Measurements from ENCODE around the gene NIPSNAP2. TPM values are rescaled to one million over a fixed set of nuclear protein-coding genes. Genes with fewer than 3 reads are reported as not detected.

NIPSNAP2 gene
- total and polyA plus RNA-seq, 10 of the 15 experiments (the other 5 are each of a cell fraction or from before 2014, with no cell fraction given), result 24.7 to 88.5 (median 49.9) TPM

DNA sequence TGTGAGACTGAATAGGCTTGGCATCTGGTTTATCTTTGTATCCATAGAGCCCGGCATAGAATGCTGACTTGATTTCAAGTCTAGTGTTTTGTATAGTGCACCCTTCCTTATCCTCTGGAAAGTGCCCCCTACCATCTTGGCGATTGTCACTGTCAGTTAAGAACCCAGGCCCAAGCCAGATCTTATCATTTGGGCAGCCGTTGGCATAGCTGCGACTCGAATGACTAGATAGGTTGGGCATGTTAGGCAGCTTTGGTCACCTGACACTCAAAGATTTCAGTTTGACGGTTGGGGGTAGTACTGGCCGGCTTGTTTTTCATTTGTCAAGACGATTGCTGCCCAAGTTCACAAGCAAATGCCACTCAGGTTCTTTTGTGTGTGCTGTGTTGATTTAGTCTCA, 6.6 kb downstream of the NIPSNAP2 start:
- Histone ChIP-seq H3K4me1 (ENCODE audit: control insufficient read depth, insufficient read depth, low read length) (no peaks in the 10 kb centered on the region), H4K20me1 (ENCODE audit: control insufficient read depth, insufficient read depth) (no peaks in the 10 kb centered on the region), H3K36me3 (ENCODE audit: control insufficient read depth in 2 of 2, insufficient read depth in 2 of 2, low read length in 1 of 2) (no peaks in the 10 kb centered on the region; a peak in 1 of 4 replicates), H3K27me3 (replicated peaks in 1 of 2; ENCODE audit: control insufficient read depth in 2 of 2, insufficient read depth in 2 of 2, low read length in 1 of 2) (no peaks in the 10 kb centered on the region), H3K4me2 (ENCODE audit: control insufficient read depth, insufficient read depth) (no peak overlapping the region), H3K79me2 (ENCODE audit: control insufficient read depth, insufficient read depth, low read length) (no peaks in the 10 kb centered on the region; the same call in none of the 2 replicates), H3K9ac (ENCODE audit: control insufficient read depth, insufficient read depth, low read length) (no peak overlapping the region), H3K9me3 (replicated peaks; ENCODE audit: control insufficient read depth, insufficient read depth, low read length) (no peaks in the 10 kb centered on the region), H3K27ac (ENCODE audit: control insufficient read depth, insufficient read depth) (no peak overlapping the region), H3K4me3 (no peak overlapping the region), H2AFZ (ENCODE audit: control insufficient read depth, low read depth, low read length) (no peak overlapping the region)
- no peak for FAIRE-seq
- ChIA-PET POLR2A (no interaction called here), SMC1A (ENCODE audit: uncharacterized antibody, unreplicated experiment) (interaction anchor here (1.2 kb wide), 1 partner anchor 88 kb away, joined by 4 read pairs; no protein-coding TSS in a partner anchor), RAD21 (ENCODE audit: unreplicated experiment) (no interaction called here), CTCF (no interaction called here)
- BruUV-seq (replicated peaks), result no TSS peak
- DNase-seq (ENCODE audit: low read depth, low spot score), result no peak
- in situ Hi-C loops (cut with MboI), result no loop called here
- intact Hi-C loops (cut with micrococcal nuclease; ENCODE audit: unreplicated experiment), result no loop called here
- WGBS (ENCODE audit: insufficient coverage, insufficient replicate concordance, low lambda C conversion rate, missing lambda C conversion rate), result 88% methylated on average over 8 of the region's 8 CpGs
- ATAC-seq, result no peak
- TF ChIP-seq SUZ12 (IDR thresholded peaks at IDR 0.05; ENCODE audit: unreplicated experiment), result no peak
- TF ChIP-seq, protein P1, sequence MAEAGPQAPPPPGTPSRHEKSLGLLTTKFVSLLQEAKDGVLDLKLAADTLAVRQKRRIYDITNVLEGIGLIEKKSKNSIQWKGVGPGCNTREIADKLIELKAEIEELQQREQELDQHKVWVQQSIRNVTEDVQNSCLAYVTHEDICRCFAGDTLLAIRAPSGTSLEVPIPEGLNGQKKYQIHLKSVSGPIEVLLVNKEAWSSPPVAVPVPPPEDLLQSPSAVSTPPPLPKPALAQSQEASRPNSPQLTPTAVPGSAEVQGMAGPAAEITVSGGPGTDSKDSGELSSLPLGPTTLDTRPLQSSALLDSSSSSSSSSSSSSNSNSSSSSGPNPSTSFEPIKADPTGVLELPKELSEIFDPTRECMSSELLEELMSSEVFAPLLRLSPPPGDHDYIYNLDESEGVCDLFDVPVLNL (IDR thresholded peaks at IDR 0.05; ENCODE audit: low read depth, low read length), result no peak
- no peak for TF ChIP-seq EED (IDR thresholded peaks at IDR 0.05; ENCODE audit: low read depth)
- no peak for TF ChIP-seq TCF3 (IDR thresholded peaks at IDR 0.05; ENCODE audit: borderline replicate concordance, insufficient read depth, low read depth, low read length)
- TF ChIP-seq RAD51 (IDR thresholded peaks at IDR 0.05), result no peak
- TF ChIP-seq, protein P2, sequence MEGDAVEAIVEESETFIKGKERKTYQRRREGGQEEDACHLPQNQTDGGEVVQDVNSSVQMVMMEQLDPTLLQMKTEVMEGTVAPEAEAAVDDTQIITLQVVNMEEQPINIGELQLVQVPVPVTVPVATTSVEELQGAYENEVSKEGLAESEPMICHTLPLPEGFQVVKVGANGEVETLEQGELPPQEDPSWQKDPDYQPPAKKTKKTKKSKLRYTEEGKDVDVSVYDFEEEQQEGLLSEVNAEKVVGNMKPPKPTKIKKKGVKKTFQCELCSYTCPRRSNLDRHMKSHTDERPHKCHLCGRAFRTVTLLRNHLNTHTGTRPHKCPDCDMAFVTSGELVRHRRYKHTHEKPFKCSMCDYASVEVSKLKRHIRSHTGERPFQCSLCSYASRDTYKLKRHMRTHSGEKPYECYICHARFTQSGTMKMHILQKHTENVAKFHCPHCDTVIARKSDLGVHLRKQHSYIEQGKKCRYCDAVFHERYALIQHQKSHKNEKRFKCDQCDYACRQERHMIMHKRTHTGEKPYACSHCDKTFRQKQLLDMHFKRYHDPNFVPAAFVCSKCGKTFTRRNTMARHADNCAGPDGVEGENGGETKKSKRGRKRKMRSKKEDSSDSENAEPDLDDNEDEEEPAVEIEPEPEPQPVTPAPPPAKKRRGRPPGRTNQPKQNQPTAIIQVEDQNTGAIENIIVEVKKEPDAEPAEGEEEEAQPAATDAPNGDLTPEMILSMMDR (IDR thresholded peaks at IDR 0.05 in 2 of 3, conservative IDR thresholded peaks at IDR 0.05 in 1 of 3; ENCODE audit: control insufficient read depth in 2 of 3, extremely low read depth in 1 of 3, insufficient read depth in 1 of 3, low read depth in 3 of 3, low read length in 3 of 3), result no peak
- TF ChIP-seq, protein P3, sequence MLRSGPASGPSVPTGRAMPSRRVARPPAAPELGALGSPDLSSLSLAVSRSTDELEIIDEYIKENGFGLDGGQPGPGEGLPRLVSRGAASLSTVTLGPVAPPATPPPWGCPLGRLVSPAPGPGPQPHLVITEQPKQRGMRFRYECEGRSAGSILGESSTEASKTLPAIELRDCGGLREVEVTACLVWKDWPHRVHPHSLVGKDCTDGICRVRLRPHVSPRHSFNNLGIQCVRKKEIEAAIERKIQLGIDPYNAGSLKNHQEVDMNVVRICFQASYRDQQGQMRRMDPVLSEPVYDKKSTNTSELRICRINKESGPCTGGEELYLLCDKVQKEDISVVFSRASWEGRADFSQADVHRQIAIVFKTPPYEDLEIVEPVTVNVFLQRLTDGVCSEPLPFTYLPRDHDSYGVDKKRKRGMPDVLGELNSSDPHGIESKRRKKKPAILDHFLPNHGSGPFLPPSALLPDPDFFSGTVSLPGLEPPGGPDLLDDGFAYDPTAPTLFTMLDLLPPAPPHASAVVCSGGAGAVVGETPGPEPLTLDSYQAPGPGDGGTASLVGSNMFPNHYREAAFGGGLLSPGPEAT (IDR thresholded peaks at IDR 0.05; ENCODE audit: low read depth), result no peak
- TF ChIP-seq, protein P4, sequence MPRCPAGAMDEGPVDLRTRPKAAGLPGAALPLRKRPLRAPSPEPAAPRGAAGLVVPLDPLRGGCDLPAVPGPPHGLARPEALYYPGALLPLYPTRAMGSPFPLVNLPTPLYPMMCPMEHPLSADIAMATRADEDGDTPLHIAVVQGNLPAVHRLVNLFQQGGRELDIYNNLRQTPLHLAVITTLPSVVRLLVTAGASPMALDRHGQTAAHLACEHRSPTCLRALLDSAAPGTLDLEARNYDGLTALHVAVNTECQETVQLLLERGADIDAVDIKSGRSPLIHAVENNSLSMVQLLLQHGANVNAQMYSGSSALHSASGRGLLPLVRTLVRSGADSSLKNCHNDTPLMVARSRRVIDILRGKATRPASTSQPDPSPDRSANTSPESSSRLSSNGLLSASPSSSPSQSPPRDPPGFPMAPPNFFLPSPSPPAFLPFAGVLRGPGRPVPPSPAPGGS (IDR thresholded peaks at IDR 0.05; ENCODE audit: borderline replicate concordance, insufficient read depth, low read depth, low read length, poor library complexity, severe bottlenecking), result no peak
- TF ChIP-seq ZSCAN29 (IDR thresholded peaks at IDR 0.05), result no peak
- no peak for TF ChIP-seq ASH2L (IDR thresholded peaks at IDR 0.05; ENCODE audit: borderline replicate concordance, low read depth)
- no peak for TF ChIP-seq KAT2A (conservative IDR thresholded peaks at IDR 0.05; ENCODE audit: control insufficient read depth, low read depth, low read length)
- no peak for TF ChIP-seq CEBPB (IDR thresholded peaks at IDR 0.05; ENCODE audit: borderline replicate concordance in 1 of 2, low read depth in 2 of 2, low read length in 2 of 2)
- TF ChIP-seq, protein P5, sequence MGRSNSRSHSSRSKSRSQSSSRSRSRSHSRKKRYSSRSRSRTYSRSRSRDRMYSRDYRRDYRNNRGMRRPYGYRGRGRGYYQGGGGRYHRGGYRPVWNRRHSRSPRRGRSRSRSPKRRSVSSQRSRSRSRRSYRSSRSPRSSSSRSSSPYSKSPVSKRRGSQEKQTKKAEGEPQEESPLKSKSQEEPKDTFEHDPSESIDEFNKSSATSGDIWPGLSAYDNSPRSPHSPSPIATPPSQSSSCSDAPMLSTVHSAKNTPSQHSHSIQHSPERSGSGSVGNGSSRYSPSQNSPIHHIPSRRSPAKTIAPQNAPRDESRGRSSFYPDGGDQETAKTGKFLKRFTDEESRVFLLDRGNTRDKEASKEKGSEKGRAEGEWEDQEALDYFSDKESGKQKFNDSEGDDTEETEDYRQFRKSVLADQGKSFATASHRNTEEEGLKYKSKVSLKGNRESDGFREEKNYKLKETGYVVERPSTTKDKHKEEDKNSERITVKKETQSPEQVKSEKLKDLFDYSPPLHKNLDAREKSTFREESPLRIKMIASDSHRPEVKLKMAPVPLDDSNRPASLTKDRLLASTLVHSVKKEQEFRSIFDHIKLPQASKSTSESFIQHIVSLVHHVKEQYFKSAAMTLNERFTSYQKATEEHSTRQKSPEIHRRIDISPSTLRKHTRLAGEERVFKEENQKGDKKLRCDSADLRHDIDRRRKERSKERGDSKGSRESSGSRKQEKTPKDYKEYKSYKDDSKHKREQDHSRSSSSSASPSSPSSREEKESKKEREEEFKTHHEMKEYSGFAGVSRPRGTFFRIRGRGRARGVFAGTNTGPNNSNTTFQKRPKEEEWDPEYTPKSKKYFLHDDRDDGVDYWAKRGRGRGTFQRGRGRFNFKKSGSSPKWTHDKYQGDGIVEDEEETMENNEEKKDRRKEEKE (IDR thresholded peaks at IDR 0.05), result no peak
- no peak for TF ChIP-seq EZH2 (IDR thresholded peaks at IDR 0.05; ENCODE audit: borderline replicate concordance, control insufficient read depth, low read depth, low read length)
- no peak for TF ChIP-seq RFX5 (IDR thresholded peaks at IDR 0.05; ENCODE audit: low read depth, low read length)
